GM18867 (cell line): ENCODE measurements around the gene SOD3.

Experiments
- ATAC-seq: cut with Tn5 transposase; IDR thresholded peaks from one replicate; pipeline ENCODE4 v1.9.1; 2021; ENCODE audit warnings: mild to moderate bottlenecking, moderate library complexity; ENCODE audit not compliant: unreplicated experiment

Gene SOD3

DNA sequence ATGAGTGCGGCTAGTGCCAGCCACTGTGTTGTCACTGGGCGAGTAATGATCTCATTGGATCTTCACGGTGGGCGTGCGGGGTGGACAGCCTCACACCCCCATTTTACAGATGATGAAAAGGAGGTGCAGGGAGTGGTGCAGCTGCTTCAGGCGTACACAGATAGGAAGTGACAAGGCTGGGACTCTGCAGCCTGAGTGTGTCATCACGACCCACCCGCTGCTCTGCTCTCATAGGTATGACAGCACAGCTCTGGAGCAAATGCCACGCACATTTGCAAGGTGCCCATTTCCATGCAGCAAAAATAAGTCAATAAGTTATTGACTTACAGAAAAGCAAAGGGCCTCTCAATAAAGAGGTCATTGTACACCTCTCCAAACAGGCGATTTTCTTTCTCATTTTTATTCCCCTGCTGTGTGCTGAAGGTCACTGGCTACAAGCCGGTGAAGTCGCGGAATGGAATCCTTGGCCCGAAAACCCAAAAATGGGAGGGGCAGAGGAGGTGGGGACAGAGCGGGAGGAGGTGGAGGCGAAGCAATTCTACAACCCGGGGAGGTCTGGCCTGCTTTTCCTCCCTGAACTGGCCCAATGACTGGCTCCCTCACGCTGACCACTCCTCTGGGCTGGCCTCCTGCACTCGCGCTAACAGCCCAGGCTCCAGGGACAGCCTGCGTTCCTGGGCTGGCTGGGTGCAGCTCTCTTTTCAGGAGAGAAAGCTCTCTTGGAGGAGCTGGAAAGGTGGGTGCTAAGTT is at the start of gene SOD3:
TSS of gene SOD3 (plus strand) at position 658 of the 750 bp plus-strand sequence. CDS start 3,949 bp downstream, outside the sequence.
- no peak for ATAC-seq

GRCh38 chr4:24747234-24747975 is 48.0 kb upstream of the SOD3 start:
- no peak for ATAC-seq

GRCh38 chr4:24748023-24748422 is 47.4 kb upstream of the SOD3 start:
- ATAC-seq: no peak

GRCh38 chr4:24748758-24749350 is 46.5 kb upstream of the SOD3 start:
- ATAC-seq: no peak

GRCh38 chr4:24750106-24750505 is 45.3 kb upstream of the SOD3 start:
- no peak for ATAC-seq

- no peak for ATAC-seq
Observed at GRCh38 chr4:24751926-24752539, 43.3 kb upstream of the SOD3 start.

GRCh38 chr4:24753519-24753918 is 41.9 kb upstream of the SOD3 start:
- no peak for ATAC-seq

DNA sequence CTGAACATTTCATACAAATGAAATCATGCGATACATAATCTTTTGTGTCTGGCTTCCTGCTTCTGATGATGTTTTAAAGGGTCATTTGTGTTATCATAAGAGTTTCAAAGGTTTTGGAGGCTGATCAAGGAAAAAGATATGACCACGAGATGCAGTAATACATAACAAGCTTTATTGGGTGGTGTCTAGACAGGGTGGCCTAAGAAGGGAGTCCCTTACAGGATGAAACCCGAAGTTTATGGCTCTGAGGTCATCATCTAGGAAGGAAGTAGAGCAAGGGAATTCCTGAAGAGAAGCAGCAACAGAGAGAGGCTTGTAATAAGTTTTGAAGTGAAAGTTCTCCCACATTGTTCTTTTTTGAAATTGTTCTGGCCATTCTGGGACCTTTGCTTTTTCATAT is 40.8 kb upstream of the SOD3 start:
- ATAC-seq: no peak

GRCh38 chr4:24763631-24764297 is 31.6 kb upstream of the SOD3 start:
- ATAC-seq: no peak

DNA sequence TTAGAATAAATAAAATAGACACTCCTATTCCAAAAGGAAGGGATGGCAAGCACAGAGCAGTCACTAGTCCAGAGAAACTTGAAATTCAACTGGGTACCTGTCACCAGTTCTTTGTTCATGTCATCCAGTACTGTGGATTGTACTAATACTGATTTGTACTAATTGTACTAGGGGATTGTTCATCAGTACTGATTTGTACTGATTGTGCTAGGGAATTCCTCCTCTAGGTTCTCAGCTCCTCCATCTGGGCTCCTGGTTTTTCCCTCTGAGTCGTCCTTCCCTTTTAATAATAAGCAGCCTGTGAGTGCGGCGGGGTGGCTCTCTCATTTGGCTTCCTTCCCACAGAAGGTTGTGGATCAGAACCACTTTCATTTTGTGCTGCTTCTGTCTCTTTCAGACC is 31.0 kb upstream of the SOD3 start:
- ATAC-seq: no peak

DNA sequence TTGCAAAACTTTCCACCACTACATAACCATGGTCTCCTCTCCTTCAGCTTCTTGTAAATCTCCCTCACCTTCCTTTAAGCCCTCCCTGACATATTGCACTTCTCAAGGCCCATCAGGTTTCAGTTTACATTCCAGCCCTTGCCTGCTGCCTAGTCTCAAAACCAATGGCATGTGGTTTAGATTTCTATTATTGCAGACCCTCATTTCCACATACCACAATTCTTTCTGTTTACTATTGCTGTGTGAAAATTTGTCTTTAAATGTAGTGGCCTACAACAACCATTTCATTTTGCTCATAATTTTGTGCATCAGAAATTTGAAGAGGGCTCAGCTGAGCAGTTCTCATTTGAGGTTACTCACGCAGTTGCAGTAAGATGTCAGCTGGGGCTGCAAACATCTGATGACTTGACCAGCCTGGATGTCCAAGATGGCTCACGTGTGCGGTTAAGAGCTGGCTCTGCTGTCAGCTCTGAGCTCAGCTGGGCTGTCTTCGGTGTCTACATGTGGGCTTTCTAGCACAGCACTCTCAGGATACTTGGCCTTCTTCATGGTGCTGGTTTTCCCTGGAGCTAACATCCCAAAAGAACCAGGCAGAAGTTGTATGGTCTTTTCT is 29.9 kb upstream of the SOD3 start:
- no peak for ATAC-seq

- ATAC-seq: peak; percentile 11
Observed at GRCh38 chr4:24768006-24768405, 27.4 kb upstream of the SOD3 start.

DNA sequence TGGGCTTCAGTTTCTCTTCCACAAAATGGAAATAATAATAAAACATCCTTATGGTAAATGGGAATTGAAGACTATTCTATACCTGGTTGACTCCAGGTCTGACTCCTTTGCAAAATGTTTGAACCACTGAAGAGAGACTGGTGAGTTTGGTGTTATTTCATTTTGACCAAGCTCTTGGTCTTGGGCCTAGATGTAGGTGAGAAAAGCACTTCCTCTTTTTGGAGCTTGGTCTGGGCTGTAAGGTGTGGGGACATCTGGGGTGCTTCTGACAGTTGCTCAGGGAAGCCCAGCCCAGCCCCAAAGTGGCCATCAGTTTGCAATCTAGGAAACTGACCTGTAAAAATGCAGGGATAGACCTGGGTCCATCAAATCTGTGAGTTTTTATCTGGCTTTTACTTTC is 26.8 kb upstream of the SOD3 start:
- peak; percentile 93 for ATAC-seq

GRCh38 chr4:24769571-24769970 is 25.8 kb upstream of the SOD3 start:
- no peak for ATAC-seq

- peak; percentile 59 for ATAC-seq
Observed at GRCh38 chr4:24770032-24770584, 25.3 kb upstream of the SOD3 start.

GRCh38 chr4:24770667-24771066 is 24.7 kb upstream of the SOD3 start:
- no peak for ATAC-seq

DNA sequence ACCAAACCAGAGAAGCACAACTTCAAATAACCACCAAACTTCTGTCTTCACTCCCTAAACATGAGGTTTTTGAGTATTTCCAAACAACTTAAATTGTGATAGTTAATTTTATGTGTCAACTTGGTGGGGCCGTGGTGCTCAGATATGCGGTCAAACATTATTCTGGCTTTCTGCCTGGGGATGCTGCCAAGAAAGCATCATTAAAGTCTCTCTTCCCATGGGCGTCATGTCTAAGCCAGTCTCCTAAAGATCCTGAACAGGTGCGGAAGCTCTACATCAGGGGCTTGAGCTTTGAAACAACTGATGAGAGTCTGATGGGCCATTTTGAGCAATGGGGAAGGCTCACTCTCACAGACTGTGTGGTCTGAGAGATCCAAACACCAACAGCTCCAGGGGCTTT is 24.1 kb upstream of the SOD3 start:
- ATAC-seq: no peak

GRCh38 chr4:24772061-24772705 is 23.2 kb upstream of the SOD3 start:
- ATAC-seq: no peak

- ATAC-seq: no peak
Observed at GRCh38 chr4:24772952-24773351, 22.4 kb upstream of the SOD3 start.

GRCh38 chr4:24774452-24774851 is 20.9 kb upstream of the SOD3 start:
- ATAC-seq: no peak
